Esophagus muscularis mucosa (tissue), 4 donors: ENCODE measurements around the gene GDPGP1. TPM values are rescaled to one million over a fixed set of nuclear protein-coding genes. Genes with fewer than 3 reads are reported as not detected.

Experiments
- DNase-seq: peaks from one replicate; pipeline ENCODE4 v3.0.0-alpha.2; 2017; ENCODE audit errors: extremely low spot score
- H3K27ac ChIP-seq, 4 donors: fragments of 200-600 bp; sonication (generic); replicated peaks in 1 of 4; 1 replicate in 3 of 4; 2 replicates in 1 of 4; pipeline ENCODE4 v1.5.1; 2016 to 2019; ENCODE audit warnings: mild to moderate bottlenecking in 1 of 4
- H3K27me3 ChIP-seq, 4 donors: fragments of 200-600 bp; sonication (generic); one replicate each; pipeline versions ENCODE4 v1.5.1 to v1.6.0; 2016 to 2019
- H3K36me3 ChIP-seq, 4 donors: fragments of 200-600 bp; sonication (generic); one replicate each; pipeline ENCODE4 v1.5.1; 2016 to 2019
- H3K4me1 ChIP-seq, 4 donors: fragments of 200-600 bp; sonication (generic); one replicate each; pipeline ENCODE4 v1.5.1; 2016 to 2019
- H3K4me3 ChIP-seq, 4 donors: fragments of 200-600 bp; sonication (generic); 1 replicate in 2 of 4; 2 replicates in 2 of 4; pipeline ENCODE4 v1.5.1; 2016 to 2019; ENCODE audit warnings: mild to moderate bottlenecking in 4 of 4, moderate library complexity in 1 of 4
- H3K9me3 ChIP-seq, 4 donors: fragments of 200-600 bp; sonication (generic); 1 replicate in 3 of 4; 2 replicates in 1 of 4; pipeline ENCODE4 v1.5.1; 2016 to 2019
- CTCF ChIP-seq, 3 experiments: fragments of 200-600 bp in 2 of 3; fragments of 450-650 bp in 1 of 3; sonication (generic) in 2 of 3; IDR thresholded peaks; one replicate each; pipeline ENCODE4 v1.5.1; 2017 to 2019; ENCODE audit warnings: antibody characterized with exemption in 3 of 3, mild to moderate bottlenecking in 2 of 3, moderate library complexity in 1 of 3
- EP300 ChIP-seq: sonication (generic); formaldehyde crosslinking; IDR thresholded peaks from one replicate; pipeline ENCODE4 v1.6.1; 2017; ENCODE audit warnings: antibody characterized with exemption
- POLR2A ChIP-seq: fragments of 450-650 bp; IDR thresholded peaks from one replicate; pipeline ENCODE4 v1.6.1; 2017; ENCODE audit warnings: antibody characterized with exemption, moderate library complexity, mild to moderate bottlenecking, low read depth
- POLR2AphosphoS5 ChIP-seq, 2 donors: sonication (generic); formaldehyde crosslinking; IDR thresholded peaks; one replicate each; pipeline ENCODE4 v1.6.1; 2017; ENCODE audit warnings: antibody characterized with exemption in 2 of 2
- WGBS: methylation state at CpG from one replicate; pipeline ENCODE4 v1.1.5; 2018; 5-methylcytosine and 5-hydroxymethylcytosine counted together
- intact Hi-C: fragments of 100-400 bp; cut with DNase I; formaldehyde crosslinking; loops from one replicate; pipeline ENCODE4 v1.15.1; 2023
- total RNA-seq, 4 donors: library from RNA; depleted of rRNA; stranded (reverse); fragments of >200 nt; gene quantifications; one replicate each; pipeline versions ENCODE4 v1.1.0 to v1.2.1, GENCODE V29; 2016

Gene GDPGP1
- total RNA-seq, 4 donors from 2014 or later, result 3.8 to 7.4 (median 5.3) TPM

GRCh38 chr15:90239371-90239770 is 5.4 kb downstream of the GDPGP1 start:
- 76% methylated on average over 3 of the region's 3 CpGs for WGBS
- H3K27ac ChIP-seq, result no peak overlapping the region

GRCh38 chr15:90240856-90241255 is 6.8 kb downstream of the GDPGP1 start:
- no peak for TF ChIP-seq CTCF (IDR thresholded peaks at IDR 0.05)
- no peak for TF ChIP-seq POLR2AphosphoS5 (IDR thresholded peaks at IDR 0.05)
- TF ChIP-seq EP300, result no peak
- TF ChIP-seq POLR2A, result no peak
- H3K4me1 ChIP-seq, result peaks cover 0 to 2% (median 0%) of the 10 kb centered on the region in 4 donors
- H3K4me3 ChIP-seq, result no peak overlapping the region
- no peak overlapping the region for H3K27ac ChIP-seq
- intact Hi-C loops, result no loop called here
- WGBS, result 89% methylated on average over 1 of the region's 8 CpGs
- DNase-seq, result no peak
- no peaks in the 10 kb centered on the region for H3K27me3 ChIP-seq
- no peaks in the 10 kb centered on the region for H3K9me3 ChIP-seq
- H3K36me3 ChIP-seq, result peaks cover 4 to 57% (median 42%) of the 10 kb centered on the region in 4 donors

More at GRCh38 chr15:90239371-90239770, 5.4 kb downstream of the GDPGP1 start:
- intact Hi-C loops, result no loop called here
- Histone ChIP-seq H3K9me3 (no peaks in the 10 kb centered on the region), H3K36me3 (peaks cover 4 to 60% (median 44%) of the 10 kb centered on the region in 4 donors), H3K27me3 (no peaks in the 10 kb centered on the region), H3K4me3 (no peak overlapping the region), H3K4me1 (peaks cover 7 to 9% (median 8%) of the 10 kb centered on the region in 4 donors)
- TF ChIP-seq EP300 (no peak), POLR2A (no peak), CTCF (IDR thresholded peaks at IDR 0.05) (no peak), POLR2AphosphoS5 (IDR thresholded peaks at IDR 0.05) (no peak)
- no peak for DNase-seq

GRCh38 chr15:90241343-90242192 is 7.6 kb downstream of the GDPGP1 start:
- DNase-seq, result no peak
- Histone ChIP-seq H3K36me3 (peaks cover 4 to 50% (median 35%) of the 10 kb centered on the region in 4 donors), H3K27me3 (no peaks in the 10 kb centered on the region), H3K9me3 (no peaks in the 10 kb centered on the region), H3K4me3 (no peak overlapping the region), H3K27ac (no peak overlapping the region), H3K4me1 (peaks cover 0 to 2% (median 0%) of the 10 kb centered on the region in 4 donors)
- intact Hi-C loops, result no loop called here
- TF ChIP-seq POLR2AphosphoS5 (IDR thresholded peaks at IDR 0.05), result no peak
- no peak for TF ChIP-seq EP300
- no peak for TF ChIP-seq POLR2A
- no peak for TF ChIP-seq CTCF (IDR thresholded peaks at IDR 0.05)
- WGBS, result 90% methylated on average over 10 of the region's 22 CpGs

- Histone ChIP-seq H3K27me3 (no peaks in the 10 kb centered on the region), H3K9me3 (no peaks in the 10 kb centered on the region), H3K4me1 (peaks cover 4 to 6% (median 5%) of the 10 kb centered on the region in 4 donors), H3K36me3 (peaks cover 4 to 28% (median 17%) of the 10 kb centered on the region in 4 donors), H3K27ac (no peak overlapping the region), H3K4me3 (no peak overlapping the region)
- DNase-seq, result no peak
- intact Hi-C loops, result no loop called here
- WGBS, result 90% methylated on average over 9 of the region's 10 CpGs
- TF ChIP-seq CTCF (IDR thresholded peaks at IDR 0.05) (no peak), POLR2A (no peak), POLR2AphosphoS5 (IDR thresholded peaks at IDR 0.05) (no peak), EP300 (no peak)
Observed at GRCh38 chr15:90243943-90244639, 10.1 kb downstream of the GDPGP1 start.
